ENCODE measurements around the gene ATG10. TPM values are rescaled to one million over a fixed set of nuclear protein-coding genes. Genes with fewer than 3 reads are reported as not detected.

ATG10 gene
- total and polyA plus RNA-seq, 2 of the 8 experiments (the other 6 are each of a cell fraction or from before 2014, with no cell fraction given) = 3.7 to 8.8 TPM

- TF ChIP-seq CHD7 (IDR thresholded peaks at IDR 0.05; ENCODE audit: insufficient replicate concordance, low read length) (no peak), ASH2L (IDR thresholded peaks at IDR 0.05; ENCODE audit: low read length) (no peak), PHF8 (conservative IDR thresholded peaks at IDR 0.05; ENCODE audit: low read depth, low read length) (no peak), BRCA1 (IDR thresholded peaks at IDR 0.05; ENCODE audit: low read depth, low read length) (no peak)
Observed at GRCh38 chr5:82129723-82130285, 158.0 kb downstream of the ATG10 start (continued).

All from H1 (cell line).